ENCODE measurements around the gene PRMT9. TPM values are rescaled to one million over a fixed set of nuclear protein-coding genes. Genes with fewer than 3 reads are reported as not detected.

Gene PRMT9
- total RNA-seq, 5 donors from 2014 or later (not counting 1 experiment from before 2014, with no cell fraction given): 9.8 to 17.3 (median 12.3) TPM

- H3K4me1 Mint-ChIP-seq: peaks cover 19 to 29% (median 21%) of the 10 kb centered on the region in 3 donors
- Histone ChIP-seq H3K4me3 (ENCODE audit: control insufficient read depth in 1 of 2, extremely low read depth in 1 of 2, low read length in 1 of 2) (no peak overlapping the region), H3K9me3 (no peaks in the 10 kb centered on the region), H3K36me3 (ENCODE audit: control insufficient read depth in 2 of 2, extremely low read depth in 1 of 2, insufficient read depth in 1 of 2, low read length in 1 of 2) (peaks cover 0 to 62% of the 10 kb centered on the region in 2 donors), H3K4me1 (ENCODE audit: control insufficient read depth in 1 of 2, extremely low read depth in 1 of 2, insufficient read depth in 2 of 2, low read length in 2 of 2) (peaks cover 6 to 10% of the 10 kb centered on the region in 2 experiments), H3K27ac (ENCODE audit: low read length) (no peak overlapping the region), H3K27me3 (replicated peaks in 1 of 2; ENCODE audit: control insufficient read depth in 2 of 2, extremely low read depth in 1 of 2, insufficient read depth in 2 of 2, low read length in 1 of 2) (no peaks in the 10 kb centered on the region)
- POLR2A ChIA-PET: interaction anchor here in 1 of 2 donors (0.5 to 0.6 kb wide), 2 partner anchors 51 to 356 kb away, joined by 3 to 5 read pairs; no protein-coding TSS in a partner anchor
- H3K4me3 Mint-ChIP-seq: no peak overlapping the region
- H3K36me3 Mint-ChIP-seq: peaks cover 46% of the 10 kb centered on the region
- DNase-seq (no peak), ATAC-seq (replicated peaks in 1 of 4) (no peak)
- no CpG with 5 or more reads among the region's 6 CpGs for WGBS (ENCODE audit: insufficient coverage)
- H3K27ac Mint-ChIP-seq: no peak overlapping the region
- CTCF ChIA-PET: no interaction called here
- H3K27me3 Mint-ChIP-seq: no peaks in the 10 kb centered on the region
- no peaks in the 10 kb centered on the region for H3K9me3 Mint-ChIP-seq
Measured at GRCh38 chr4:147625733-147626132, 58.2 kb downstream of the PRMT9 start.

GRCh38 chr4:147620315-147620714, 63.6 kb downstream of the PRMT9 start:
- H3K9me3 ChIP-seq: no peaks in the 10 kb centered on the region
- H3K4me1 ChIP-seq (ENCODE audit: control insufficient read depth in 1 of 2, extremely low read depth in 1 of 2, insufficient read depth in 2 of 2, low read length in 2 of 2): peaks cover 32 to 34% of the 10 kb centered on the region in 2 experiments
- peaks cover 0 to 1% of the 10 kb centered on the region in 2 donors for H3K27me3 Mint-ChIP-seq
- H3K36me3 Mint-ChIP-seq: peaks cover 33% of the 10 kb centered on the region
- CTCF ChIA-PET: no interaction called here
- H3K9me3 Mint-ChIP-seq: no peaks in the 10 kb centered on the region
- DNase-seq (no peak), ATAC-seq (replicated peaks in 1 of 4) (no peak)
- WGBS (ENCODE audit: insufficient coverage): 85% methylated on average over 2 of the region's 2 CpGs
- H3K4me3 Mint-ChIP-seq: peak overlapping the region; percentile 42 to 95 (median 44)
- H3K36me3 ChIP-seq (ENCODE audit: control insufficient read depth in 2 of 2, extremely low read depth in 1 of 2, insufficient read depth in 1 of 2, low read length in 1 of 2): peaks cover 0 to 24% of the 10 kb centered on the region in 2 donors
- H3K27ac Mint-ChIP-seq: no peak overlapping the region
- H3K4me1 Mint-ChIP-seq: peaks cover 43 to 59% (median 50%) of the 10 kb centered on the region in 3 donors
- no peak overlapping the region for H3K27ac ChIP-seq (ENCODE audit: low read length)
- no peaks in the 10 kb centered on the region for H3K27me3 ChIP-seq (replicated peaks in 1 of 2; ENCODE audit: control insufficient read depth in 2 of 2, extremely low read depth in 1 of 2, insufficient read depth in 2 of 2, low read length in 1 of 2)
- POLR2A ChIA-PET: no interaction called here
- no peak overlapping the region for H3K4me3 ChIP-seq (ENCODE audit: control insufficient read depth in 1 of 2, extremely low read depth in 1 of 2, low read length in 1 of 2)

- peaks cover 0 to 2% of the 10 kb centered on the region in 2 experiments for H3K27me3 ChIP-seq (replicated peaks in 1 of 2; ENCODE audit: control insufficient read depth in 2 of 2, extremely low read depth in 1 of 2, insufficient read depth in 2 of 2, low read length in 1 of 2)
- peaks cover 39 to 59% (median 50%) of the 10 kb centered on the region in 3 donors for H3K4me1 Mint-ChIP-seq
- 0% methylated on average over 5 of the region's 17 CpGs for WGBS (ENCODE audit: insufficient coverage)
- ChIA-PET CTCF (interaction anchor here (0.7 to 3.0 kb wide), 7 partner anchors 21 to 248 kb away, joined by 3 to 45 read pairs (median 5); partner anchors contain the start of genes ARHGAP10 (in 1 of the 2) and PRMT9 (in 1 of the 2)), POLR2A (interaction anchor here (0.5 to 2.2 kb wide), 12 partner anchors 10 to 1789 kb away, joined by 3 to 47 read pairs (median 4); partner anchors contain the start of genes ARHGAP10 (in 1 of the 2) and PRMT9 (in 1 of the 2))
- H3K4me3 ChIP-seq (ENCODE audit: control insufficient read depth in 1 of 2, extremely low read depth in 1 of 2, low read length in 1 of 2): peak overlapping the region; percentile 81 to 90
- peaks cover 0 to 9% of the 10 kb centered on the region in 2 donors for H3K36me3 ChIP-seq (ENCODE audit: control insufficient read depth in 2 of 2, extremely low read depth in 1 of 2, insufficient read depth in 1 of 2, low read length in 1 of 2)
- no peaks in the 10 kb centered on the region for H3K9me3 ChIP-seq
- H3K9me3 Mint-ChIP-seq: no peaks in the 10 kb centered on the region
- H3K36me3 Mint-ChIP-seq: peaks cover 22% of the 10 kb centered on the region
- ATAC-seq (replicated peaks in 1 of 4): no peak
- peaks cover 0 to 5% of the 10 kb centered on the region in 2 donors for H3K27me3 Mint-ChIP-seq
- DNase-seq: peak in 2 of 35 experiments; percentile 3 to 29
- peak overlapping the region; percentile 90 for H3K27ac ChIP-seq (ENCODE audit: low read length)
- peak overlapping the region; percentile 95 to 96 (median 95) for H3K4me3 Mint-ChIP-seq
- H3K4me1 ChIP-seq (ENCODE audit: control insufficient read depth in 1 of 2, extremely low read depth in 1 of 2, insufficient read depth in 2 of 2, low read length in 2 of 2): peaks cover 32 to 34% of the 10 kb centered on the region in 2 experiments
- H3K27ac Mint-ChIP-seq: peak overlapping the region; percentile 96 to 98
Measured at GRCh38 chr4:147617841-147618691, 65.9 kb downstream of the PRMT9 start.

GRCh38 chr4:147617173-147617840, 66.7 kb downstream of the PRMT9 start, which contains the start of gene TMEM184C:
Gene TMEM184C (plus strand): TSS chr4:147617397. CDS start chr4:147617957, 560 bp downstream.
- peaks cover 16% of the 10 kb centered on the region for H3K36me3 Mint-ChIP-seq
- WGBS (ENCODE audit: insufficient coverage): under 1% methylated on average over 37 of the region's 37 CpGs

DNA sequence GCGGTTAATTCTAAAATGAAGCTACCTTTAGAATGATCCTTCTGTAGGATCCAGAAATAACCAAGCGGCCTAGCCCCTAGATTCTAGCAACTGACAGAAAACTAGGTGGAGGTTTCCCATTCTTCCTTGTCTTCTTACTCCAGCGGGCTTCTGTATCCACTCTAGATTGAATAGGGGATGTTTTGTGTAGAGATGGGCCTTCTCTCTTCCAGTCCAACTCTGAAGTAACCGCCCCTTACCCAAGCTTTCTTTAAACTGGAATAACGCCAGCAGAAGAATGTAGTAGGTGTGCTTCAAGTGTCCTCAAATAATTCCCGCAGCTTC, 67.2 kb downstream of the PRMT9 start:
- no peak for DNase-seq
- H3K27me3 ChIP-seq (replicated peaks in 1 of 2; ENCODE audit: control insufficient read depth in 2 of 2, extremely low read depth in 1 of 2, insufficient read depth in 2 of 2, low read length in 1 of 2): peaks cover 0 to 2% of the 10 kb centered on the region in 2 experiments
- ChIA-PET CTCF (interaction anchor here (0.6 to 3.0 kb wide), 11 partner anchors 12 to 261 kb away, joined by 3 to 45 read pairs (median 5); partner anchors contain the start of genes PRMT9 (in 2 of the 2) and ARHGAP10 (in 1 of the 2)), POLR2A (interaction anchor here (0.7 to 2.2 kb wide), 4 partner anchors 68 to 250 kb away, joined by 3 to 47 read pairs (median 4); partner anchors contain the start of genes ARHGAP10 (in 1 of the 2) and PRMT9 (in 1 of the 2))
- H3K27ac ChIP-seq (ENCODE audit: low read length): peak overlapping the region; percentile 90
- H3K36me3 ChIP-seq (ENCODE audit: control insufficient read depth in 2 of 2, extremely low read depth in 1 of 2, insufficient read depth in 1 of 2, low read length in 1 of 2): no peaks in the 10 kb centered on the region
- Mint-ChIP-seq H3K9me3 (no peaks in the 10 kb centered on the region), H3K4me3 (peak overlapping the region; percentile 95 to 96 (median 95)), H3K4me1 (peaks cover 33 to 50% (median 42%) of the 10 kb centered on the region in 3 donors), H3K36me3 (peaks cover 16% of the 10 kb centered on the region), H3K27ac (peak overlapping the region; percentile 96 to 98), H3K27me3 (peaks cover 0 to 5% of the 10 kb centered on the region in 2 donors)
- H3K4me1 ChIP-seq (ENCODE audit: control insufficient read depth in 1 of 2, extremely low read depth in 1 of 2, insufficient read depth in 2 of 2, low read length in 2 of 2): peaks cover 28 to 32% of the 10 kb centered on the region in 2 experiments
- ATAC-seq (replicated peaks in 1 of 4): peak in 1 of 4 experiments; percentile 4
- H3K4me3 ChIP-seq (ENCODE audit: control insufficient read depth in 1 of 2, extremely low read depth in 1 of 2, low read length in 1 of 2): peak overlapping the region; percentile 81 to 90
- WGBS (ENCODE audit: insufficient coverage): 0% methylated on average over 1 of the region's 6 CpGs
- no peaks in the 10 kb centered on the region for H3K9me3 ChIP-seq

More at GRCh38 chr4:147617173-147617840, 66.7 kb downstream of the PRMT9 start, which contains the start of gene TMEM184C:
- DNase-seq (peak; percentile 96 to 99 (median 99)), ATAC-seq (replicated peaks in 1 of 4) (peak; percentile 94 to 99 (median 98))
- Mint-ChIP-seq H3K27me3 (peaks cover 0 to 5% of the 10 kb centered on the region in 2 donors), H3K27ac (peak within 1 kb of the TSS; percentile 96 to 98), H3K9me3 (no peaks in the 10 kb centered on the region), H3K4me3 (peak within 1 kb of the TSS; percentile 95 to 96 (median 95)), H3K4me1 (peaks cover 33 to 52% (median 45%) of the 10 kb centered on the region in 3 donors)
- POLR2A ChIA-PET: interaction anchor here (0.5 to 2.2 kb wide), 12 partner anchors 11 to 1788 kb away, joined by 3 to 47 read pairs (median 4); partner anchors contain the start of genes ARHGAP10 (in 1 of the 2) and PRMT9 (in 1 of the 2)
- H3K4me1 ChIP-seq (ENCODE audit: control insufficient read depth in 1 of 2, extremely low read depth in 1 of 2, insufficient read depth in 2 of 2, low read length in 2 of 2): peaks cover 31 to 32% of the 10 kb centered on the region in 2 experiments
- H3K27me3 ChIP-seq (replicated peaks in 1 of 2; ENCODE audit: control insufficient read depth in 2 of 2, extremely low read depth in 1 of 2, insufficient read depth in 2 of 2, low read length in 1 of 2): peaks cover 0 to 2% of the 10 kb centered on the region in 2 experiments
- peaks cover 0 to 2% of the 10 kb centered on the region in 2 donors for H3K36me3 ChIP-seq (ENCODE audit: control insufficient read depth in 2 of 2, extremely low read depth in 1 of 2, insufficient read depth in 1 of 2, low read length in 1 of 2)
- H3K27ac ChIP-seq (ENCODE audit: low read length): peak within 1 kb of the TSS; percentile 90
- H3K9me3 ChIP-seq: no peaks in the 10 kb centered on the region
- CTCF ChIA-PET: interaction anchor here (0.6 to 3.0 kb wide), 11 partner anchors 12 to 261 kb away, joined by 3 to 45 read pairs (median 5); partner anchors contain the start of genes PRMT9 (in 2 of the 2) and ARHGAP10 (in 1 of the 2)
- H3K4me3 ChIP-seq (ENCODE audit: control insufficient read depth in 1 of 2, extremely low read depth in 1 of 2, low read length in 1 of 2): peak within 1 kb of the TSS; percentile 81 to 90

All from T-cell (primary cell).